Activated CD4-positive, CD25-positive, alpha-beta regulatory T cell treated with anti-CD3 and anti-CD28 coated beads, Interleukin-2, amount 50 U/mL, for 72 hours (primary cell): Measurements from ENCODE around the gene OPCML.

Source experiments
- DNase-seq: peaks from one replicate; pipeline ENCODE4 v3.0.0; 2021

OPCML gene

GRCh38 chr11:133271871-133272776 is 260.2 kb downstream of the OPCML start:
- DNase-seq, result no peak

- no peak for DNase-seq
These were observed 261.1 kb downstream of the OPCML start for GRCh38 chr11:133271206-133271605.

- no peak for DNase-seq
These were observed 263.0 kb downstream of the OPCML start for GRCh38 chr11:133269267-133269666.

DNA sequence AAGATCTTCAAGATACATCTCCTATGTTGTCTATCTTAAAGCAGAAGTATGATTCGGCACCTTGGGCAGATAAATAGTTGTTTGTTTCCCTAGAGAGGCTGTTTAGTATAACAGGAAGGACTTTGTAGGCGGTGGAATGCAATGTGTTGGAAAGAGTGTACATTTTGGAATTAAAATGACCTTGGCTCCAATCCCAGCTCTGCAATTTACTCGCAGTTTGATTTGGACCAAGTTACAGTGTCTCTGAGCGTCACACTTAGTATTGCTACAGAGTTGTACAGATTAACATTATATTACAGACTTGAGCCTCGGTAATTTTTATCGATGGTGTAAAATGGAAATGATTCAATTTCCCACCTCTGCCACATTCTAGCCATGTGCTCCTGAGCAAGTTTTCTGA is 265.3 kb downstream of the OPCML start:
- DNase-seq, result no peak

- no peak for DNase-seq
These were observed 266.7 kb downstream of the OPCML start for GRCh38 chr11:133265530-133266035.

GRCh38 chr11:133263332-133263731 is 269.0 kb downstream of the OPCML start:
- DNase-seq, result no peak

DNA sequence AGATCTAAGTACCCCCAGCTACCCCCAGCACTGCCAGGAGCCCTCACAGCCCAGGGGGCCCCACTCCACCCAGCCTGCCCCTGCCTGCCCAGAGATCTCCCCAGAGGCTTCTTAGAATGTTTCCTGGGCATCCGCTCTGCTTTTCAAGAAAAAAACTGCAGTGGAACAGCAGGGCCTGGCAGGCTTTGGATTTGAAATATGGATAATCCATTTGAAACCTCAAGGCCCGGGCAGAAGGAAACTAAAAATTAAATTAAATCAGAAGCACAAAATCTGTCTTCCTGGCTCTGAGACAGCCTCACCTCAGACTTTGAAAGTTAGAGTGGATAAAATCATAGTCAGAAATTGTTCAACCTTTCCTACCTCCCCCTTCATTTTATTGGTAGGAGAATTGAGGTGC is 273.6 kb downstream of the OPCML start:
- no peak for DNase-seq

- DNase-seq, result no peak
These were observed 277.7 kb downstream of the OPCML start for GRCh38 chr11:133254601-133255000.

GRCh38 chr11:133253570-133253969 is 278.7 kb downstream of the OPCML start:
- no peak for DNase-seq

DNA sequence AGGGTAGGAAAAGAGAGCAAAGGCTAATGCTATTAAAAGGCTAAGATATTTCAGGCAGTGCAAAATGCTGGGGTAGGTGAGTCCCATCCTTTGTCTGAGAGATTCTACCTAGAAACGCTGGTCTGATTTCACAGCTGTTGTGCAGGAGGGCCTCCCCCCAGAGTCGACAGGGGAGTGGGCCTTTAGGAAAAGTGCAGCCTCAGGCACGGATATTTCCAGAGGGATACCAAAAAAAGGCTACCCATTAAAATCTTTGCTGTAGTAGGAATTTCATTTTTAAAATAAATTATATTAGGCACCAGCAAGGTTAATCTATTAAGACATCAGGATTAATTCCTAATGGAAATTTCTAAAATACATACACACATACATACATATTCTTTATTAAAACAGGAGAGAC is 280.5 kb downstream of the OPCML start:
- no peak for DNase-seq

DNA sequence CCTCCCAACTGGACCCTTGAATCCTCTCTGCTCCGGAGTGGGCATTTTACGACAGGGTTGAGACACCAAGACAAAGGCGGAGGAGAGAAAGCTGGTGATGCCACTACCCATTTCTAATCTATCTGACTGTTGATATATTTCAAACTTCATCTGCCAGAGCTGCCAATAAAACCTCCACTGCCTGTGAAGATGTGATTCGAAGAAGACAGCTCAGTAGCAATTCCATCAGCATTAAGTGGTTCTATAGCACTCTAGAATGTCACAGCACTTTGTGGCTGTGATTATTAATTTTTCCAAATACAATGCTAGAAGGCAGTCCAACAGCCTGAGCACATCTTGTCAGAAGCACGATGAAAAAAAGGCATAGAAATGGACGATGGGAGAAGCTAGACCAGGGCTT is 282.8 kb downstream of the OPCML start:
- no peak for DNase-seq

DNA sequence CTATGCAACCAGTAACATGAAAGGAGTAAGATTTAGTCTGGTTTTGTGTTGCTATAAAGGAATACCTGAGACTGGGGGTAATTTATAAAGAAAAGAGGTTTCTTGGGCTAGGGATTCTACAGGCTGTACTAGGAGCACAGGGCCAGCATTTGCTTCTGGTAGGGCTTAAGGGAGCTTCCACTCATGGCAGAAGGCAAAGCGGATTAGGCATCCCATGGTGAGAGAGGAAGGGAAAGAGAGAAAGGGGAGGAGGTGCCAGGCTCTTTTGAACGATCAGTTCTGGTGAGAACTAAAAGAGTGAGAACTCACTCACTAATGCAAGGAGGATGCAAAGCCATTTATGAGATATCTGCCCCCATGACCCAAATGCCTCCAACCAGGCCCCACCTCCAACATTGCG is 283.2 kb downstream of the OPCML start:
- no peak for DNase-seq

DNA sequence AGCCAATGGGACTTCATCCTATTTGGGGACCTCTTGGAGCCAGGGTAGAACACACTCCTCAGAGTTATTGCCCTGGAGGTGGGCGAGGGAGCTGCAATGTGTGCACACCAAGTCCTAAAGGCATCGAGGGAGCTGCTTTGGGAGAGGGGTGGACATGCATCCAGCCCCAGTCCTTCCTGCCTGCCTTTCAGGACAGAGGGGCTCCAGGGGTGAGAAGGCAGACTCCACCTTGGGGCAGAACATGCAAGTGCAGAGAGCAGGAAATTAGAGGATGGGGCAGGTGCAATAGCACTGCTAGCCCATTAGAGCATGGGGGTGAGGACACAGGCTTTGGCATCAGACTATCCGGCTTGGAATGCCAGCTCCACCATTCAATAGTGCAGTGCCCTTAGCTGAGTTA is 288.5 kb downstream of the OPCML start:
- DNase-seq, result no peak

DNA sequence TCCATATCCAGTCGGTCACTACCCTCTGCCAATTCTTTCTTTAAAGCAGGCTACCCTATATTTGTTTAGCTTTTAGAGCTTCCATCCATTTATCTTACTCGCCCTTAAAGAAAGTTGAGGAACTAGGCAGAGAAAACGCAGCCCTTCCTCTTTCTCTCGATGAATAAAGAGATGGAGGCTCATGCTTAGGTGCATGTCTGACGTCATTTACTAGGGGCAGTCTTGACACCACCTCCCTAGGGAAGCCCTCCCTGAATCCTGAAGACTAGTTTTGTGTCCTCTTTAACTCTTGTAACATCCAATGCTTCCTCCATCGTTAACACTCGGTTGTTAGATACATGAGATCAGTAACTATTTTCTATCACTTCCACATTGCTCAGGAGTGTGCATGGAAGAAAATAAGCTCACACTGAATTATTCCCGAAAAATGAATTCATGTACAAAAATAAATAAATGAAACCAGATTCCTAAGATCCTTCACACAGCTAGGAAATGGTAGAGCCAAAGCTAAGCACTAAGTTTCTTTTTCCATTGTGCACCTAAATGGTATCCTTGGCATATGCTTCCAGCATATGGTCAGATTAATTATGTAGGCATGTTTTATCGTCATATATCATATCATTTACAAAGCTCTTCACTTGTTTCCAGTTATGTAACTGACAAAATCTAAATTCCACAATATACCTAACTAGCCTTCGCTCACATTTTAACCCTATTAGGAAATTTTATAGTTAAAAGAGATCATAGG is 291.2 kb downstream of the OPCML start:
- DNase-seq, result no peak

DNA sequence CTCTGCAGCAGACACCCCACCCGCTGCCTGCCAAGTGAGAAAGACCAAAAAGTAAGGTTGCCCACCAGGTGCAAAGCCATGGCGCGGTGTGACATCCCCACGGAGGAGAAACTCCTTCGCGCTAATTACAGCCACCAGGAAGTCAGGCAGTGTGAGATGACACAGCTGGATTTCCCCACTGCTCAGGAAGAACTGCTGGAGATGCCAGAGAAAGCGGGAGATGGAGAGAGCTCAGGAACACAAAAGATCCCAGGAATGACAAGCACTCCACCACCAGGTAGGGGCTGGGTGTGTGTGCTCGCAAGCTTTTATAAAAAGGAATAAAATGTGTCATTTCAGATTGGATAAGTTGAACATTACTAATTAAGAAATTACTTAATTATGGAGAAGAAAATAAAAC is 292.7 kb downstream of the OPCML start:
- DNase-seq, result no peak

DNA sequence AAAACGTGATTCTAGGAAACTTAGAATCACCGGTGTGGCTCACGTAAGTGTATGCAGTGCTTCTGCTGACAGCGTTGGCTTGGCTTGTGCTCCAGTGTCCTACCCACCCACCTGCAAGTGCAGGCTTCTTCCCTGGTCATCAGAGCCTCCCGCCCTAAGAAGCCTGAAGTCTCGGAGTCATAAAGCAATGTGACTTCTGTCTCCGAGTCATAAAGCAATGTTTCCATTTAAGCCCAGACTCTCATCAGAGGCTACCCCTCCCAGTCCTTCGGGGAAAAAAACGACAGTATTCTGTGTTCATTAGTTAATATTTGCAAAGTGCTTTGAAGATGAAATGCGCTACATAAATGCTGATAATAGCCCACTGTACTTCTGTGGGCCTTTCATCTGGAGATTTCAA is 293.8 kb downstream of the OPCML start:
- DNase-seq, result no peak

GRCh38 chr11:133238027-133238426 is 294.3 kb downstream of the OPCML start:
- no peak for DNase-seq

DNA sequence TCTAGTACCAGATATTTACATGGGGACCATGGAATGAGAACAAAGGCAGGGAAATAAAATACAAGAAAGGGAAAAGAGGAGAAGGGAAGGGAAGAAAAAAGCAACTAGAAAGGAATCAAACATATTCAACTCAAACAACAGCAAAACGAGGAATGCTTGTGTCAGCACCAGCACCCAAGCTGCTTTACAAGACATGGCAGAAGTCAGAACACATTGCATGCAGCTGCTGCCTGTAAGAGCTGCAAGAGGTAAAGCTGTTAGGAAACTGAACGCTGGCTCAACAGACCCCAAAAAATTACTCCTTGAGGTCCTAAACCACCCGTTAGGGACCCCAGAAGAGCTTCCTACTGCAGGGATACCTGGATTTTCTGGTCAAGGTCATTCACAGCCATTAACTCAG is 296.9 kb downstream of the OPCML start:
- no peak for DNase-seq

GRCh38 chr11:133234883-133235282 is 297.4 kb downstream of the OPCML start:
- DNase-seq, result no peak

DNA sequence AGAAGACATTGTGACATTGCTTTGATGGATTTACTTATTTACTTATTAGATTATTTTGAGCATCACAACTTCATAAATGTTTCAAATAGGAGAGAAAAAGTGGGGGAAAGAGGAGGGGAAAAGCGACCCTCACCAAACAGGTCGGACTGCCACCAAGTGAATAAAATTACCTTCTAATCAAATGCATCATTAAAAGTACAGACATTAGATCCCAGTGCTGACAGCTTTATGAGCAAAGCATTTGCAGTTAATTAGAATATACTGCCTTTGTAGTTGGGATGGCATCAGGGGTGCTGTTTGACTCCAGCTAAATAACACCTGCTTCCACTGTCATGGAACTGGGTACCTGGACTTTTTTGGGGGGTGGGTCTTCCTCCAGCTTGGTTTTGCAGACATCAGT is 299.6 kb downstream of the OPCML start:
- no peak for DNase-seq

- DNase-seq, result no peak
These were observed 301.9 kb downstream of the OPCML start for GRCh38 chr11:133230431-133230830.

DNA sequence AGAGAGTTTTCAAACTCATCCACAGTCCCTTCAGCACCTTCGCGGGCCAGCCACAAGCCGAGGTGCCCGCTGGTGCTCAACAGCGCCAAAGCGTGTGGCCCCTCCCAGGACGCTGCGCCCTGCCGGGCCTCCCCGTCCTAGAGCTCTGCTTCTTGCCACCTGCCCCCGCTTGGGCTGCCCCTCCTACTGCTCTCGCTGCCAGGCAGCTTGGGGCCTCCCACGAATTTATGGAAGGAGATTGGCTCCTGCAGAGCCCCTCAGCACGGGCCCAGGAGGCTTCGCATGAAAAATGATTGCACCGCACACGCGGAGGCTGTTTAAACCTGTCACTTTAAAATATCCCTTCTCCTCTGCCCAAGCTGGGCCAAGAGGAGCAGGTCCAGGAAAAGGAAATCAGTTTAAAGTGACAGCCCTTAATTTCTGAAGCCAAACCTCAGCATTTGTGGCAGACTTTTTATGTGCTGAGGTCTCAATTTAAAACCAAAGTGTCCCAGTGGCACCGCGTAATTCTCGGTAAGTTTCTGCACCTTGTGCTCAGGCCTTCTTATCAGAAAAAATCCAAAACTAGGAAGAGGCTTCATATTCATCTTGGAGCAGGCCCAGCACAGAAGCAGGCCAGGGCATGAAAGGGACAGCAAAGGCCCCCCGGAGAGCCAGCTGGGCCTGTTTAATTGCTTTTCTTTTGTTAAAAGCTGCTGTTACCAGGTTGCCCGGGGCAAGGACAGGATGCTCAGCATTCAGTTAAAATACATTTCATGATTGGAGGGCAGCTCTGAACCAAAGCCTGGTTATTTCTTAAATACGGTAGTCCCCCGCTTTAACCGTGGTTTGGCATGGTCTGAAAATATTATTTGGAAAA is 303.6 kb downstream of the OPCML start:
- no peak for DNase-seq

DNA sequence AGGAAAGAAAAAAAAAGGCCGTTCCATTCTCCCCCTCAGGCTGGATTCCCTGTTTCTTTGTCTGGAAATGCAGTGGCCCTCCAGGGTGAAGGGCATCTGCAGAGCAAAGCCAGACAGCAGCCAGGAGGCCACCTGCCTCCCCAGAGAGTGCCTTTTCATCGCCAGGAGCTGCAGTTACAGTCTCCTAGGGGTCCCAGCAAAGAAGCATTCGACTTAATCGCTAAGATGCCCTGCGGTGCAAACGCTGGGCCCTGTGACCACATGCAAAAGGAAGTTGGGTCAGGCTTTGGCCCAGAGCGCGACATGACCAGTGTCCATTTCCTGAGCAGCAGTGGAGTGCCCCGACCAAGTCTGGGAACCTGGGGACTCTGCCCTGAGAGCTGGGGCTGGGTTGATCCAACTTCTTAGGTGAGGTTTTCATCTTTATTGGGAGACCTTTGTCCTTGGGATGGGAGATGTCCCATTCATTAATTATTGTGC is 304.6 kb downstream of the OPCML start:
- no peak for DNase-seq
